GM19452 (cell line): Measurements from ENCODE around the gene CASK.
A peak's percentile ranks its signal among the peaks of the same experiment; 100 is the strongest.
"Not testable (repeated sequence)": the region's sequence is repeated elsewhere in the genome, so short reads cannot be mapped to it uniquely, and the experiment has no call there.

Experiments
- ATAC-seq: cut with Tn5 transposase; IDR thresholded peaks from one replicate; pipeline ENCODE4 v1.9.1; 2021; ENCODE audit not compliant: unreplicated experiment

Gene CASK

GRCh38 chrX:41703574-41704029 lies 219.8 kb downstream of the CASK start:
- ATAC-seq: no peak

- no peak for ATAC-seq
Observed at GRCh38 chrX:41695426-41695825, 227.9 kb downstream of the CASK start.

GRCh38 chrX:41693024-41693423 lies 230.3 kb downstream of the CASK start:
- no peak for ATAC-seq

DNA sequence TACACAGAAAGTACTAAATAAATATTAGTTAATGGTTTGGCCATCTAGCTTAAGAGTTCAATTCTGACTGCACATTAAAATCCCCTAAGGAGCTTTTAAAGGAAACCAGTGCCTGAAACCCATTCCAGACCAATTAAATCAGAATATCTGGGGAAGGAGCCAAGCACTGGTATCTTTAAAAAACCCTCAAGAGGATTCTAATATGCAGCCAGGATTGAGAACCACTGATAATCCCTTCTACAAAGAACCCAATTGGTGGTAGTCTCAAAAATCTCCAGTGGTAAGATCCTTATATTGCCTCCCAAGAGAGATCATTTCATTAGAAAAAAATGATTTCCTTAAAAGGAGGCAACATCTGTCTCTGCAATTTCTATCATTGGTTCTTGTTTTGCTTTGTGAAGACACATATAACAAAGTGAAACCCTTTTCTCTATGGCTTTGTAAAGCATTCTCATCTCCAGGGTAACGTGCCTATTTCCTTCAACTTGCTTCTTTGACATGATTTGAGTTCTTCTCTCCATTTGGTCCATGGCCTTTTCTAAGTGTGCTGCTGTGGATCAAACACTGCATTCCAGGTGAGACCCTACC lies 231.1 kb downstream of the CASK start:
- no peak for ATAC-seq

GRCh38 chrX:41689711-41690110 lies 233.6 kb downstream of the CASK start:
- no peak for ATAC-seq

DNA sequence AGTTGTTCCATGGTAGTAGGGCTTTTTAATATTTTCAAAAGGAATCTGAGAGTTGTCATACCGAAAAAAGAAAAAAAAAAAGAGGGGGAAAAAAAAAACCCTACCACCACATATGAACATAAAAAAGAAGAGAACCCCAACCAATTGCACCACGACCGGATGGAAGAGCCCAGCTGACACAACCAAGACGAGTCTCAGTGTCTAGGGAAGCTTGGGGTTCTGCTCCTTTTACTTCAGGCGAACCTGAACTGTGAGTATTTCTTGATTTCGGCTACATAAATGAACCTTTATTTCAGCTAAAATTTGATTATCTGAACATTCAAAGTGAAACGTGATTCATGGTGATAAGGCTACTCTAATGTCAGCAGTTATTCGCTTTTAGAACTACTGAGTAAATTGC lies 234.5 kb downstream of the CASK start, which contains the start of gene GPR34:
TSS of gene GPR34 (plus strand) at position 139 of the 400 bp plus-strand sequence. CDS start 6,661 bp downstream, outside the sequence.
- no peak for ATAC-seq

DNA sequence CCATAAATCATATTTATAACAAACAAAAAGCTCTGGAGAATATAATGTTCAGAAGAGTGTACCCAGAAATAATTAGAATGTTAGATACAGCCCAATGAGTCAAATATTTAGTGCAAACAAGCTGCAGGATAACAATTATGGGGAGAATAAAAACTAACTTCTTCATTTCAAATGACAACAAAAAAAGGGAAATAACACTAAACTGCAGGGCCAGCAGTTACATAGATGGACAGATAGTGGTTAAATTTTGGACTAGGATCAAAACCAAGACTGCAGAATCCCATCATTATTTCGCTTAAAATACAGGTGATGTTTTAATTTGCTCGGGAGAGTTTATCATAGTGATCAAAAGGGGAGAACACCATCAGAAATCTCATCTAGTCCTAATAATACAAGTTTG lies 235.2 kb downstream of the CASK start:
- no peak for ATAC-seq

DNA sequence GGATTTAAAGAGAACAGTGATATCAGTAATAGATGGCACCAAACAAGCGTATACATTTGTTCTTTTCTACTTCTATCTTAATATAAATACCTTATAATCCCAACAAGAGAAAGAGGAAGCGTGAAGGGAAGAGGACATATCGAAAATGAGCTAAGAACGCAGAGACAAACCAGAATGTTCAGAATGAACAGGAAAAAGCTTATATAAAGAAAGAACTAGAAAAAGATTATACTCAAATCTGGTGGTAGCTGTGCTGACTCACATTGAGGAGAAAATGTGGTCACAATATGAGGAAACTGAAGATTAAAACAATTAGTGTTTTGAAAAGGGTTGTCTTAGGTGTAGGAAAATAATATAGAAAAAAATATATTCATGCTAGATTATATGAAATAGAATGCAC lies 236.6 kb downstream of the CASK start:
- no peak for ATAC-seq

DNA sequence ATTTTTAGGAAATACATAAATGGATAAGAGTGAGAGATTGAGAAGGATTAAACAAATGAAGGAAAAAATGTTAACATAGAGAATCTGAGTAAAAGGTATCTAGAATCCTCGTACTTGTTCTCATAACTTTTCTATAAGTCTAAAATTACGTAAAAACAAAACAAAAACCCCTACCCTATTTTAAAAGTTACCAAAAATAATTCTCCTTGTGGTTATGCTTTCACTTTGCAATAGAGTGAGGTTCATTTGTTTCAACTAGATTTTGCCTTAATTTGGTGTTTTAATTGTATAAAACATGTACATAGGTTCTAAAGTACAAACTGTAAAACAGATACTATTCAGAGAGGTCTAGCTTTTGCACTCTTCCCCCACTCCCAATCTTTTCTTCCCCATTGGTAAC lies 238.4 kb downstream of the CASK start:
- no peak for ATAC-seq

GRCh38 chrX:41684138-41684537 lies 239.2 kb downstream of the CASK start:
- ATAC-seq: no peak

DNA sequence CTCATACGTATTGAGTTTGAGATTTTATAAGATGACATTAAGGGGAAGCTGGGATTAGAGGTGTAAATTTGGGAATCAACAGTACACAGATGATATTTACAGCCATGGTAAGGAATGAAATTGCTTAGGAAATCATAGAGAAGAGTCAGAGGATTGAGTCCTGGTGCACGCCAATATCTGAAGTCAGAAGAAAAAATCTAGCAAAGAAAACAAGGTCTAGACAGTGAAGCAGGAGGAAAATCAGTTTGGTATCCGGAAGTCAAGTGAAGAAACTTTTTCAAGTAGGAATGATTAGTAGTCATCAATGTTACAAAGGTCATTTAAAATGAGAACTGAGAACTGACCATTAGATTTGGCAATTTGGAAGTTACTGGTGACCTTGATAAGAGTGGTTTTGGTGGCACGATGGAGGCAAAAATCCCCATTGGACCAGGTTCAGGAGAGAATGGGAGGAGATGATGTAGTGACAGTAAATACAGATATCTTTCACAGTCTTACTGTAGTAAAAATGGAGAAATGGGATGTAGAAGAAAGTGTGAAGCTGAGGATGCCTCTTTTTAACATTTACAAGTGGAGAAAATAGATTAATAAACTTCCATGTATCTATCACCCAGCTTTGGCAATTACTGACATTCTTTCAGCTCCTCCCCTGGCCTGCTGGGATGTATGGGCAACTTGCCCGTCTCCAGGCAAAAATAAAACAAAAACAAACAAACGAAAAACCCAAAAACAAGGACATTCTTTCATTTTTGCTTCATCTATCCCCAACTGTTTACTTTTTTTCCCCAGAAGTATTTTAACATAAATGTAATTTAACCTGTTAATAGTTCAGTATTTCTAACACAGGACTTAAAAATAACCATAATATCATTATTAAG lies 245.9 kb downstream of the CASK start:
- ATAC-seq: no peak

GRCh38 chrX:41676361-41676760 lies 247.0 kb downstream of the CASK start:
- ATAC-seq: not testable (repeated sequence)

- no peak for ATAC-seq
Observed at GRCh38 chrX:41672643-41673042, 250.7 kb downstream of the CASK start.

GRCh38 chrX:41671082-41671481 lies 252.3 kb downstream of the CASK start:
- ATAC-seq: no peak

DNA sequence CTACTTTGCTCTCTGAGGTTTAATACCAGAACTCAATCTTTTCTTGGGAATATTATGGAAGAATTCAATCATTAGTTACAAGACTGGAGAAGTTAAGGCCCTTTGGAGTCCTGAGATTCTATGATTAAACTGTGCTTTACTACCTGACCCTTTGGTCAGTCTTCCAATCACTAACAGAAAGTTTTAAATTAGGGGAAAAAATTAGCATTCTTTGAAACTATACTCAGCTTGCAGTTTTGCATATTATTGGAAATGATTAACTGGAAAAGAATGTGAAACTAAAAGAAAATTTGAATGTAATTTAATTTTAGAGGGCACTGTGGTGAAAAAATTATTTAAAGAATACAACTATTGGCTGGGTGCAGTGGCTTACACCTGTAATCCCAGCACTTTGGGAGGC lies 253.2 kb downstream of the CASK start:
- ATAC-seq: no peak

- no peak for ATAC-seq
Observed at GRCh38 chrX:41667631-41668030, 255.7 kb downstream of the CASK start.

DNA sequence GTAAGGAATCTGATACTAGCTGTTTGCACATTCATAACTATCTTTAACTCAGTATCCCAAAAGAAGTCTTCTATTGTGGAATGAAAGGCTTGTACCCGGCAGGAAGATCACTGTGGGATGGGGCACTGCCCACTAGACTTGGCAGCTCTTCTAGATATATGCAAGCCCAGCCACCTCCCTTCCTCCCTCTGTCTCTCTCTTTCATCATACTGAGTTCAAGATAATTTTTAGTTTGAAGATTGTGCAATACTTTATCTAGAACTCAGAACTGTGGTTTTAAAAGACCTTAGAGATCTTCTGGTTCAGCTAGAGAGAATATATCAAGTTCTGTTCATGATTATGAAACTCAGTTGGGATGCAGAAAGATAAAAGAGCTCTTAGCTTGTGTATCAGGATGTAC lies 257.1 kb downstream of the CASK start:
- ATAC-seq: no peak

DNA sequence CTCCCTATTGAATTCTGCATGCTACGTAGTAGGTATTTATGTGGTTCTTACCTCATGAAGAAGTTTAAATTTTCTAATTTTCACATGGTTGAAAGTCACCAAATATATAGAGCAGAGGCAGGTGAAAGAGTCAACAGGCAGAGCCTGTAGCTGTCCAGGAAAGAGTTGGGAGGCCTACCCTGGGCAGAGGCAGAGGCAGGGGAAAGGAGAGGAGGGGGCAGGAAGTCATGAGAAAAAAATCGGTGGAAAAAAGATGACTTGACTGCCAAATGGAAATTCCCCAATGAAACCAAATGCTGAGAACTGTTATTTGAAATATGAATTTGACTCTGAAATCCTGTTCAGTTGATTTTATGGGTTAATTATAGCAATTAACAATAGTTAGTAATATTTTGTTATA lies 257.7 kb downstream of the CASK start:
- ATAC-seq: no peak

DNA sequence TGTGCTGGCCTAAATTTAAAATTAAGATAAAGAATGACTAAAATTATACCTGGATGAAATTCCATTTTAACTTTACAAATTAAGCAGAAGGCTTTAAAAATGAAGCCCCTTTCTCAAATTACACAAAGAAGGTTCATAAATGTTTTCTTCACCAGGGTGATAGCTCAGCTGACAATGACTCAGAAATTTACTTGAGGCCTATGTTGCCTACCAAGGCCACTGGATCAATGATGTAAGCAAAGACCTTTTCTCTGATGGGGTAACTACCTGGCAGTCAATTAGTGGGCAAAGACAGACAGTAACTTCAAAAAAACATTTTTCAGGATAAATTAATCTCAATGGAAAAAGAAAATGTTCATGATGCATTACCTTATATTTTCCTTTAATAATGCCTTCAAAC lies 258.4 kb downstream of the CASK start:
- no peak for ATAC-seq

DNA sequence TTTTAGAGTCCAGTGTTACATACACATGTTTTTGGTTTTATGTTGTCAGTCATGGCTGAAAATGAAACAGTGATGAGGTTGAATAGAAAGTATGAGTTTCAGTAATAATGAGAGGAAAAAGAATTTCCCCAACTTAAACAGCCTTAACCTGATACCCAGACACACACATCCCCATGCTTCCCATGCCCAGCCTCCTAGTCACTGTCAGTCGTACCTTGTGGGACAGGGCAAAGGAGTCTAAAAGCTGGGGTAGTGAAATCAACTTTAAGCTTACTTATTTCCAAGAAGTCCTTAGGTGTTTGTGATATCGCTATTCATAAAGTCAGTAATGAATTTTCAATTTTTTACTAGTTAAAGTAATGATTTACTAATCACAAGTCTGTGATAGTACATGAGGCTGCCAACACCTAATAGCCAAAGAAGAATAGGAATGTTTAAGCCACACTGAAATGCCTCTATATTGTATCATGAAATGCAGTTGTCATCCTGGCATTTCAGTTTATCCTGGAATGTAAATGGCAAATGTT lies 258.9 kb downstream of the CASK start:
- peak; percentile 80 for ATAC-seq

DNA sequence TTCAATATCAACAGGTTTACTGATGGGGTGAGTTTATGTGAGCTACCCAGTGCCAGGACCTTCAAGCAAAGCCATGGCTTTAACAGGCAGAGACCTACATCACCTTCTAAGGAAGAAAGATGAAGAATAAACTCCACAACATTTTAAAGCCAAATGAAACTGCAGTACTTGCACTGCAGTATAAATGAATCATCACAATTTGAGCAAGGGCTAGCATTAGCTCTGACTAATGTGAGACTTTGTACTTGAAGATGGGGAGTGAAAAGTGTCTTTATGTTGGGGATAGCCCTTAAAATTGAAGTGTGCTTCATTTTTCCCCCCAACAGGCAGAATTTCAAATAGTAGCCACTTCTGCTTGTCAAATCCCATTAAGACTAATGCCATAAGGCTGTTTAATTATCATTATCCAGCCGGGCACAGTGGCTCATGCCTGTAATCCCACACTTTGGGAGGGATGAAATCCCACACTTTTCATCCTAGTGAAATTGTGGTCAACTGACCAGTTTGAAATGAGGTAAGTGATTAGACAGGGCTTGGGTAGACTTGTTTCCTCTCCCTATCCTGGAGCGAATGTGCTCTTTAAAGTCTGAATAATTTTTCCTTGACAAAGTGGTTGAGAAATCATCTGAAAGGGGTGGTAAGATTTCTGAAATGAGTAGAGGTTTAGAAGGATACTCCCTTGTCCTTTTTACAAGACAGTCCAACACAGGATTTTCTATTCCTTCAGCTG lies 261.8 kb downstream of the CASK start:
- no peak for ATAC-seq
